Lung (tissue), 12 donors: Measurements from ENCODE around the gene MMP11. TPM values are rescaled to one million over a fixed set of nuclear protein-coding genes. Genes with fewer than 3 reads are reported as not detected.
A peak's percentile ranks its signal among the peaks of the same experiment; 100 is the strongest.

ENCODE experiments used
- ATAC-seq: fragments of 200-7000 bp; cut with Tn5 transposase; one replicate; pipeline ENCODE4 v1.9.1; 2020; ENCODE audit warnings: moderate number of reproducible peaks; ENCODE audit not compliant: insufficient read depth, low FRiP score
- DNase-seq, 3 donors: peaks; one replicate each; pipeline ENCODE4 v3.0.0-alpha.2; 2013 to 2017
- H3K27ac ChIP-seq, 2 donors: one replicate each; pipeline ENCODE4 v1.5.1; 2013; ENCODE audit warnings: mild to moderate bottlenecking in 2 of 2, moderate library complexity in 2 of 2, control low read depth in 1 of 2, inconsistent platforms in 1 of 2, low read depth in 1 of 2, low read length in 1 of 2
- H3K27me3 ChIP-seq, 3 donors: one replicate each; pipeline ENCODE4 v1.5.1; 2013; ENCODE audit warnings: low read length in 2 of 3; ENCODE audit not compliant: control insufficient read depth in 3 of 3, insufficient read depth in 3 of 3
- H3K36me3 ChIP-seq, 4 donors: one replicate each; pipeline ENCODE4 v1.5.1; 2013; ENCODE audit warnings: low read length in 4 of 4, mild to moderate bottlenecking in 1 of 4, moderate library complexity in 1 of 4; ENCODE audit not compliant: control insufficient read depth in 4 of 4, insufficient read depth in 4 of 4
- H3K4me1 ChIP-seq, 5 donors: one replicate each; pipeline ENCODE4 v1.5.1; 2013; ENCODE audit warnings: low read length in 5 of 5, mild to moderate bottlenecking in 2 of 5, moderate library complexity in 1 of 5; ENCODE audit not compliant: control insufficient read depth in 5 of 5, insufficient read depth in 5 of 5
- H3K4me3 ChIP-seq: one replicate; pipeline ENCODE4 v1.5.1; 2013; ENCODE audit warnings: mild to moderate bottlenecking, control low read depth, moderate library complexity
- H3K9ac ChIP-seq, 2 donors: one replicate each; pipeline ENCODE4 v1.5.1; 2013; ENCODE audit warnings: low read length in 2 of 2, control low read depth in 1 of 2; ENCODE audit not compliant: insufficient read depth in 1 of 2
- H3K9me3 ChIP-seq, 4 donors: one replicate each; pipeline ENCODE4 v1.5.1; 2013; ENCODE audit warnings: low read length in 3 of 4, mild to moderate bottlenecking in 1 of 4, moderate library complexity in 1 of 4; ENCODE audit not compliant: control insufficient read depth in 4 of 4, insufficient read depth in 3 of 4
- CTCF ChIP-seq: IDR thresholded peaks from 2 replicates; pipeline ENCODE4 v1.5.1; 2012; ENCODE audit warnings: mild to moderate bottlenecking; ENCODE audit errors: control extremely low read depth, extremely low read depth
- WGBS, 2 donors: extraction: QIAGEN DNeasy Blood & Tissue Kit; methylation state at CpG; one replicate each; pipeline ENCODE4 v1.1.7; 2013; 5-methylcytosine and 5-hydroxymethylcytosine counted together
- polyA plus RNA-seq, 2 donors: library from polyadenylated mRNA; stranded (reverse); fragments of 200-250 nt; gene quantifications; one replicate each; pipeline ENCODE4 v1.2.1, GENCODE V29; 2013
- total RNA-seq, 2 donors: library from RNA; depleted of rRNA in 1 of 2; stranded (reverse); fragments of >200 nt in 1 of 2; gene quantifications; one replicate each; pipeline ENCODE4 v1.2.1, GENCODE V29; 2014 to 2021
- donor health status: control.
- donor health status: control.
- donor health status: Bipolar disorder and iron deficiency.
- donor health status: healthy.
- donor health status: DM: yes; HTN: yes; CAD: no.

The MMP11 gene
- total and polyA plus RNA-seq, 4 donors: 0.43 to 2.6 (median 1.4) TPM

DNA sequence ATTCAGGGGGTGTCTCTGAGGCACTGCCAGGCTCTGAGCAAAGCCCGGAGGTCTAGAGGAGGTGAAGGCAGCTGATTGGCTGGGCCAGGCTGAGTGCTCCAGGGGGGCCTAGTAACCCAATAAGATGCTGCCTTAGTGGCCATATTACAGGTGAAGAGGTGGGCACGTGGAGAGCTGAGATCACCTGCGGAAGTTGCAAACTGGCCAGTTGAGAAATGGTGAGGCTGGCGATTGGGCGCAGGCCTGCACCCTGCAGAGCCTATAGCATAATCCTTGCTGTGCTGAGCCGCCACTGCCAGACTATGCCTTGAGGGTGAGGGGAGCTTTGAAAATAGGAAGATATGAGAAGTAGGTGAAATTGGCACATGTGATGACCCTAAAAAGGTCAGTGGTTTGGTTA, 44.5 kb downstream of the MMP11 start:
- Histone ChIP-seq H3K4me1 (no peaks in the 10 kb centered on the region), H3K36me3 (peaks cover 14 to 51% (median 36%) of the 10 kb centered on the region in 4 donors), H3K9ac (no peak overlapping the region), H3K27ac (no peak overlapping the region), H3K4me3 (no peak overlapping the region), H3K27me3 (no peaks in the 10 kb centered on the region), H3K9me3 (no peaks in the 10 kb centered on the region)
- WGBS, 2 donors: 96 to 98% methylated on average over 6 of the region's 6 CpGs
- ATAC-seq: no peak
- DNase-seq: no peak
- no peak for TF ChIP-seq CTCF

- no peak for TF ChIP-seq CTCF
- Histone ChIP-seq H3K9ac (no peak overlapping the region), H3K4me3 (no peak overlapping the region), H3K36me3 (peaks cover 14 to 57% (median 41%) of the 10 kb centered on the region in 4 donors), H3K9me3 (no peaks in the 10 kb centered on the region), H3K27me3 (no peaks in the 10 kb centered on the region), H3K27ac (no peak overlapping the region), H3K4me1 (no peaks in the 10 kb centered on the region)
- DNase-seq (no peak), ATAC-seq (no peak)
- 57 to 85% methylated on average over 2 of the region's 2 CpGs for WGBS, 2 donors
Observed at GRCh38 chr22:23818541-23818940, 45.9 kb downstream of the MMP11 start.

DNA sequence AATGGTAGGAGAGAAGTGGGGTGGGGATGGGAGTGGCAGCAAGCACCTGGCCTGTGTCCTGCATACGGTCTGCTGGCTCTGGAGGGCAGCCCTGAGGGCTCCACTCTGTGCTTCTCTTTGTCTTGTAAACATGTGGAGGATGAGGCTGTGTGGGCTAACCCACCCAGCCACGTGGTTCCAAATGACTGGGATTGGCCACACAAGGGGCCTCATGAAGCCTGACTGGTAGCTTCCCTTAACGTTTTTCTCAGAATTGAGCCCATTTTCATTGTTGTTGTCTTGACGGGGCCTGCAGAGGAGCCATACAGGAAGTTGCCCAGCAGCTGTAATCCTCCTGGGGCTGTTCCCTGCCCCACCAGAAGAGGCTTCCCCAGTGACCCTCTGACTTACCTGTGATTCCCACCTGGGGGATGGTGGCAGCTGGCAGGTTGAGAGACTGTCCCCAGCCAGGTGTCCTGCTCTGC, 48.1 kb downstream of the MMP11 start:
- DNase-seq (no peak), ATAC-seq (no peak)
- no peaks in the 10 kb centered on the region for H3K4me1 ChIP-seq
- H3K36me3 ChIP-seq: peaks cover 14 to 75% (median 55%) of the 10 kb centered on the region in 4 donors
- 43 to 52% methylated on average over 4 of the region's 4 CpGs for WGBS, 2 donors
- H3K4me3 ChIP-seq: no peak overlapping the region
- H3K27ac ChIP-seq: no peak overlapping the region
- no peaks in the 10 kb centered on the region for H3K9me3 ChIP-seq
- no peak overlapping the region for H3K9ac ChIP-seq
- no peaks in the 10 kb centered on the region for H3K27me3 ChIP-seq
- TF ChIP-seq CTCF: no peak

GRCh38 chr22:23822101-23822671, 49.5 kb downstream of the MMP11 start:
- no peaks in the 10 kb centered on the region for H3K27me3 ChIP-seq
- H3K4me1 ChIP-seq: peaks cover 0 to 3% (median 0%) of the 10 kb centered on the region in 5 donors
- ATAC-seq (no peak), DNase-seq (no peak)
- H3K36me3 ChIP-seq: peaks cover 10 to 72% (median 49%) of the 10 kb centered on the region in 4 donors
- TF ChIP-seq CTCF: no peak
- H3K9ac ChIP-seq: no peak overlapping the region
- peak overlapping the region in 1 of 2 donors; percentile 78 for H3K27ac ChIP-seq
- WGBS, 2 donors: 91 to 95% methylated on average over 6 of the region's 6 CpGs
- H3K9me3 ChIP-seq: no peaks in the 10 kb centered on the region
- no peak overlapping the region for H3K4me3 ChIP-seq
